Adrenal gland (tissue), 12 donors: ENCODE data around the gene ELOVL2. TPM values are rescaled to one million over a fixed set of nuclear protein-coding genes. Genes with fewer than 3 reads are reported as not detected.

Source experiments
- DNase-seq, 7 donors: peaks; one replicate each; pipeline ENCODE4 v3.0.0-alpha.2; 2019 to 2020
- H3K27ac ChIP-seq, 5 donors: fragments of 200-600 bp; sonication (generic) in 4 of 5; 1 replicate in 3 of 5; 2 replicates in 2 of 5; pipeline versions ENCODE4 v1.5.1 to v1.8.0; 2016 to 2020; ENCODE audit warnings: mild to moderate bottlenecking in 1 of 5
- H3K27me3 ChIP-seq: fragments of 200-600 bp; 2 replicates; pipeline ENCODE4 v1.8.0; 2021
- H3K36me3 ChIP-seq, 2 donors: fragments of 200-600 bp; replicated peaks in 1 of 2; 1 replicate in 1 of 2; 2 replicates in 1 of 2; pipeline versions ENCODE4 v1.5.1 to v1.8.0; 2018 to 2022
- H3K4me1 ChIP-seq, 2 donors: fragments of 200-600 bp; replicated peaks in 1 of 2; 1 replicate in 1 of 2; 2 replicates in 1 of 2; pipeline versions ENCODE4 v1.5.1 to v1.8.0; 2018 to 2021
- H3K4me3 ChIP-seq, 4 donors: fragments of 200-600 bp; sonication (generic) in 3 of 4; one replicate each; pipeline ENCODE4 v1.5.1; 2016 to 2018
- H3K9me3 ChIP-seq, 3 donors: fragments of 200-600 bp; sonication (generic) in 1 of 3; replicated peaks in 1 of 3; 1 replicate in 2 of 3; 2 replicates in 1 of 3; pipeline versions ENCODE4 v1.5.1 to v1.8.0; 2016 to 2021
- CTCF ChIP-seq, 6 experiments: fragments of 450-650 bp in 4 of 6; fragments of 200-600 bp in 2 of 6; sonication (generic) in 1 of 6; IDR thresholded peaks; 1 replicate in 5 of 6; 2 replicates in 1 of 6; pipeline versions ENCODE4 v1.5.1 to v1.8.0; 2016 to 2021; ENCODE audit warnings: antibody characterized with exemption in 6 of 6, mild to moderate bottlenecking in 2 of 6, moderate library complexity in 1 of 6
- POLR2A ChIP-seq, 2 donors: fragments of 450-650 bp; IDR thresholded peaks; one replicate each; pipeline ENCODE4 v1.6.1; 2017; ENCODE audit warnings: antibody characterized with exemption in 2 of 2, mild to moderate bottlenecking in 2 of 2, moderate library complexity in 1 of 2
- WGBS, 4 donors: extraction: QIAGEN DNeasy Blood & Tissue Kit in 2 of 4; methylation state at CpG; one replicate each; pipeline versions ENCODE4 v1.1.5 to v1.1.7; 2013 to 2017; 5-methylcytosine and 5-hydroxymethylcytosine counted together
- intact Hi-C, 2 donors: fragments of 100-400 bp; cut with DNase I; formaldehyde crosslinking; loops; one replicate each; pipeline versions ENCODE4 v1.14.1 to v1.15.0; 2022 to 2023
- polyA plus RNA-seq, 3 donors: library from polyadenylated mRNA; stranded (reverse); fragments of 200-250 nt in 2 of 3; fragments of 350-450 nt in 1 of 3; fragmentation: Illumina TruSeq in 1 of 3; extraction: RNeasy Lipid Tissue Mini Kit (QIAGEN cat#74804) in 1 of 3; gene quantifications; one replicate each; pipeline ENCODE4 v1.2.3, GENCODE V29; 2013 to 2014
- total RNA-seq, 9 donors: library from RNA; depleted of rRNA in 4 of 9; stranded (reverse); fragments of >200 nt in 4 of 9; fragments of 120-200 nt in 1 of 9; fragmentation: NEBNext Ultra II Directional in 1 of 9; extraction: Animal tissue kit (Norgen Biotek cat#: 25700) in 1 of 9; gene quantifications; one replicate each; pipeline versions ENCODE4 v1.1.0 to v1.2.4, GENCODE V29; 2013 to 2023
- donor health status: healthy with polysubstance abuse.
- donor health status: Bipolar disorder and iron deficiency.
- donor health status: DM: yes; HTN: yes; CAD: no.
- donor health status: DM: no; HTN: no; CAD: no.
- donor health status: DM: no; HTN: no; CAD: no.
- donor health status: DM: yes; HTN: yes; CAD: no.

The ELOVL2 gene
- total and polyA plus RNA-seq, 12 donors, result 0.34 to 1.8 (median 0.92) TPM

GRCh38 chr6:11056871-11057270 is 12.8 kb upstream of the ELOVL2 start:
- no peak for DNase-seq
- Histone ChIP-seq H3K27ac (no peak overlapping the region), H3K4me1 (no peaks in the 10 kb centered on the region), H3K27me3 (no peaks in the 10 kb centered on the region), H3K4me3 (no peak overlapping the region), H3K36me3 (no peaks in the 10 kb centered on the region), H3K9me3 (no peaks in the 10 kb centered on the region)
- TF ChIP-seq POLR2A (IDR thresholded peaks at IDR 0.05) (no peak), CTCF (IDR thresholded peaks at IDR 0.05) (no peak)
- 55 to 97% (median 77%) methylated on average over 1 of the region's 1 CpG for WGBS, 4 donors
- intact Hi-C loops, result no loop called here

- intact Hi-C loops, result no loop called here
- WGBS, 4 donors, result 45 to 52% (median 47%) methylated on average over 4 of the region's 4 CpGs
- Histone ChIP-seq H3K27me3 (no peaks in the 10 kb centered on the region), H3K4me3 (no peak overlapping the region), H3K27ac (no peak overlapping the region), H3K4me1 (no peaks in the 10 kb centered on the region), H3K36me3 (no peaks in the 10 kb centered on the region), H3K9me3 (no peaks in the 10 kb centered on the region)
- no peak for TF ChIP-seq POLR2A (IDR thresholded peaks at IDR 0.05)
- no peak for TF ChIP-seq CTCF (IDR thresholded peaks at IDR 0.05)
- DNase-seq, result no peak
Measured at GRCh38 chr6:11055127-11055627, 11.1 kb upstream of the ELOVL2 start.

GRCh38 chr6:11054722-11055121 is 10.6 kb upstream of the ELOVL2 start:
- WGBS, 4 donors, result 80 to 92% (median 87%) methylated on average over 1 of the region's 1 CpG
- DNase-seq, result no peak
- intact Hi-C loops, result no loop called here
- Histone ChIP-seq H3K4me1 (no peaks in the 10 kb centered on the region), H3K4me3 (no peak overlapping the region), H3K36me3 (no peaks in the 10 kb centered on the region), H3K27ac (no peak overlapping the region), H3K9me3 (no peaks in the 10 kb centered on the region), H3K27me3 (no peaks in the 10 kb centered on the region)
- TF ChIP-seq POLR2A (IDR thresholded peaks at IDR 0.05) (no peak), CTCF (IDR thresholded peaks at IDR 0.05) (no peak)

- no peak for DNase-seq
- 76 to 85% (median 80%) methylated on average over 5 of the region's 5 CpGs for WGBS, 4 donors
- H3K4me3 ChIP-seq, result no peak overlapping the region
Measured at GRCh38 chr6:11053307-11053706, 9.2 kb upstream of the ELOVL2 start.

More at GRCh38 chr6:11053307-11053706, 9.2 kb upstream of the ELOVL2 start:
- Histone ChIP-seq H3K27me3 (peaks cover 11% of the 10 kb centered on the region), H3K4me1 (no peaks in the 10 kb centered on the region), H3K9me3 (no peaks in the 10 kb centered on the region), H3K27ac (no peak overlapping the region), H3K36me3 (no peaks in the 10 kb centered on the region)
- TF ChIP-seq CTCF (IDR thresholded peaks at IDR 0.05), result no peak
- no peak for TF ChIP-seq POLR2A (IDR thresholded peaks at IDR 0.05)
- intact Hi-C loops, result no loop called here
